KG1 (cell line): Measurements from ENCODE around the gene PPM1A.

Experiments used
- DNase-seq: peaks from one replicate; lab custom pipeline; 2025; lab: John Stamatoyannopoulos, UW

PPM1A gene

GRCh38 chr14:60323199-60323896 lies 74.3 kb downstream of the PPM1A start:
- DNase-seq = no peak

GRCh38 chr14:60324837-60325236 lies 75.8 kb downstream of the PPM1A start:
- DNase-seq = no peak

GRCh38 chr14:60326274-60326673 lies 77.3 kb downstream of the PPM1A start:
- no peak for DNase-seq

GRCh38 chr14:60327447-60328331 lies 78.7 kb downstream of the PPM1A start:
- no peak for DNase-seq

- DNase-seq = no peak
Observed at GRCh38 chr14:60328583-60328982, 79.6 kb downstream of the PPM1A start.

- DNase-seq = no peak
Observed at GRCh38 chr14:60329274-60329673, 80.3 kb downstream of the PPM1A start.

GRCh38 chr14:60331201-60332045 lies 82.4 kb downstream of the PPM1A start:
- peak; percentile 39 for DNase-seq

GRCh38 chr14:60332046-60332399 lies 83.0 kb downstream of the PPM1A start:
- DNase-seq = no peak

GRCh38 chr14:60332869-60333268 lies 83.8 kb downstream of the PPM1A start:
- DNase-seq = no peak

- DNase-seq = no peak
Observed at GRCh38 chr14:60339571-60339970, 90.5 kb downstream of the PPM1A start.

GRCh38 chr14:60343571-60344071 lies 94.6 kb downstream of the PPM1A start:
- DNase-seq = no peak

GRCh38 chr14:60344751-60345150 lies 95.7 kb downstream of the PPM1A start:
- no peak for DNase-seq

GRCh38 chr14:60346706-60347105 lies 97.7 kb downstream of the PPM1A start:
- DNase-seq = no peak

- DNase-seq = no peak
Observed at GRCh38 chr14:60348211-60348610, 99.2 kb downstream of the PPM1A start.
